Measurements from ENCODE around the gene ZBTB34.

Gene ZBTB34

GRCh38 chr9:126919193-126919592, 58.8 kb downstream of the ZBTB34 start:
- DNase-seq (ENCODE audit: extremely low spot score): no peak
- ChIA-PET CTCF (no interaction called here), POLR2A (no interaction called here)
- TF ChIP-seq, protein P1, sequence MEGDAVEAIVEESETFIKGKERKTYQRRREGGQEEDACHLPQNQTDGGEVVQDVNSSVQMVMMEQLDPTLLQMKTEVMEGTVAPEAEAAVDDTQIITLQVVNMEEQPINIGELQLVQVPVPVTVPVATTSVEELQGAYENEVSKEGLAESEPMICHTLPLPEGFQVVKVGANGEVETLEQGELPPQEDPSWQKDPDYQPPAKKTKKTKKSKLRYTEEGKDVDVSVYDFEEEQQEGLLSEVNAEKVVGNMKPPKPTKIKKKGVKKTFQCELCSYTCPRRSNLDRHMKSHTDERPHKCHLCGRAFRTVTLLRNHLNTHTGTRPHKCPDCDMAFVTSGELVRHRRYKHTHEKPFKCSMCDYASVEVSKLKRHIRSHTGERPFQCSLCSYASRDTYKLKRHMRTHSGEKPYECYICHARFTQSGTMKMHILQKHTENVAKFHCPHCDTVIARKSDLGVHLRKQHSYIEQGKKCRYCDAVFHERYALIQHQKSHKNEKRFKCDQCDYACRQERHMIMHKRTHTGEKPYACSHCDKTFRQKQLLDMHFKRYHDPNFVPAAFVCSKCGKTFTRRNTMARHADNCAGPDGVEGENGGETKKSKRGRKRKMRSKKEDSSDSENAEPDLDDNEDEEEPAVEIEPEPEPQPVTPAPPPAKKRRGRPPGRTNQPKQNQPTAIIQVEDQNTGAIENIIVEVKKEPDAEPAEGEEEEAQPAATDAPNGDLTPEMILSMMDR (IDR thresholded peaks at IDR 0.05; ENCODE audit: control extremely low read depth, extremely low read depth, low read depth, missing control alignments): no peak

DNA sequence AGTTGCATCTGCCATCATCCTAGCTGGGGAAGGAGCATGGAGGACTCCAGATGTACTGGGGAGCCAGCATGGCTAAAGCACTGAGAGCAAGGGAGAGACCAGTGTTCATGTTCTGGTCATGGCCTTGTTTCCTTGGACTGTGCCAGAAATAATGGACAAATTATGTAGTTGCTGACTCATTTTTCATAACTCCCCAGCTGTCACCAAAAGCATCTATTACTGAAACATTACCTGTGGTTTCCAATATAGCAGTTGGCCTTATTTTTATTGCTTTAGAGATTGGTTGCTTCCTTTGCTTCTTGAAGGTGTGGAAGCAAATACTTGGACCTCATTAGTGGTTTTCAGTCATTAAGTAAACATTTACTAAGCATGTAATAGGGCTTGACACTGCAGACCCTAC, 65.4 kb downstream of the ZBTB34 start:
- TF ChIP-seq, protein P1 (IDR thresholded peaks at IDR 0.05; ENCODE audit: control extremely low read depth, extremely low read depth, low read depth, missing control alignments): no peak
- ChIA-PET CTCF (interaction anchor here (0.6 to 3.9 kb wide), 5 partner anchors 9 to 275 kb away, joined by 3 to 23 read pairs (median 4); no protein-coding TSS in a partner anchor), POLR2A (no interaction called here)
- no peak for DNase-seq (ENCODE audit: extremely low spot score)

GRCh38 chr9:126926364-126926763, 65.9 kb downstream of the ZBTB34 start:
- TF ChIP-seq, protein P1 (IDR thresholded peaks at IDR 0.05; ENCODE audit: control extremely low read depth, extremely low read depth, low read depth, missing control alignments): no peak
- CTCF ChIA-PET: interaction anchor here (0.6 to 3.9 kb wide), 5 partner anchors 8 to 274 kb away, joined by 3 to 23 read pairs (median 4); no protein-coding TSS in a partner anchor
- no peak for DNase-seq (ENCODE audit: extremely low spot score)
- POLR2A ChIA-PET: interaction anchor here (0.6 kb wide), 1 partner anchor 298 kb away, joined by 5 read pairs; no protein-coding TSS in a partner anchor

DNA sequence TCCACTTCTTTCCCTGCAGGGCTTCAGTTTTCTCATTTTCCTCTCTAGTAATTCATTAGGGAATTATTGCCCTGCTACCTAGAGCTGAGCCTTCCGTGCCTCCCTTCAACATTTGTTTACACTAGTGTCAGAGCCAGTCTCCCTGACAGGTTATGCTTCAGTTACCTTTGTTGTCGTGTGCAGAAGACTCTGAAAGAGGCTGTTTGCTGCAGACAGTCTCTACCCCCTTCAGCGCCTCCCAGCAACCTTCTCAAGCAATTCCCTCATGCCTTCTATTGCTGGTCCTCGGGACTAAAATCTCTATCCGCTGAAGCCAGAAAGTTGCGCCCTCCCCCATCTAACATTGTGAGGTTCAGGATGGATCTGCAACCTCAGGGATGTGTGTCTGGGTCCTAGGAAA, 67.0 kb downstream of the ZBTB34 start:
- TF ChIP-seq, protein P1 (IDR thresholded peaks at IDR 0.05; ENCODE audit: control extremely low read depth, extremely low read depth, low read depth, missing control alignments): no peak
- CTCF ChIA-PET: interaction anchor here (1.3 to 3.9 kb wide), 3 partner anchors 7 to 272 kb away, joined by 3 to 23 read pairs (median 9); no protein-coding TSS in a partner anchor
- POLR2A ChIA-PET: no interaction called here
- no peak for DNase-seq (ENCODE audit: extremely low spot score)

- CTCF ChIA-PET: interaction anchor here (2.1 kb wide), 1 partner anchor 24 kb away, joined by 5 read pairs; no protein-coding TSS in a partner anchor
- DNase-seq (ENCODE audit: extremely low spot score): no peak
- TF ChIP-seq, protein P1 (IDR thresholded peaks at IDR 0.05; ENCODE audit: control extremely low read depth, extremely low read depth, low read depth, missing control alignments): no peak
- POLR2A ChIA-PET: no interaction called here
Observed at GRCh38 chr9:126932871-126933321, 72.5 kb downstream of the ZBTB34 start.

DNA sequence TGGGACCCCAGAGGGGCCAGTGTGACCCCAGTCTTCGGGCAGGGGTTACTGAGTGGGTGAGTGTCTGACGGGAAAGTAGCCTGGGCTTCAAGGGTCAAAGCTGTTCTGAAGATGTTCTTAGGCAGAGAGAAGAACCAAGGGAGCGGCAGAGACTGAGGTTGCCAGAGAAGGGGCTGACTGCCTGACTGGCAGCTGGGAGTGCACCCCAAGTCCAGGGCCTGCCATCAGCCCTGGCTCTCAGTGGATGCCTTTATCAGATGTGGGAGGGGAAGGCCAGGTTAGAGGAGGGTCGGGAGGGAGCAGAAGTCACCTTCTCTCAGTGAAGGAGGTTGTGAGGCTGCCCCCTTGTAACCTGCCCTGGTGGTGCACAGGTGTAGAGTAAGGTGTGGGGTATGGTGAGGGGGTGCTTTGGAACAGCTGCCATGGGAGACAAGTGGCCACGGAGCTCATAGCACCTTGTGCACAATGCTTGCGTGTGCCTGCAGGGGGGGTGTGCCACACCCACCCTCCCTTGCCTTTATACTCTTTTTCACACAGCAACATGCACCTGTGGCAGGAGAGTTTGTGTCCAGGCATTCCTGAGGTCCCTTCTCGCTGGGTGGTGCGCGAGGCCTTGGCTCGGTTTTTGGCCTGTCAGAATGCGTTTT, 73.0 kb downstream of the ZBTB34 start:
- TF ChIP-seq, protein P1 (IDR thresholded peaks at IDR 0.05; ENCODE audit: control extremely low read depth, extremely low read depth, low read depth, missing control alignments): no peak
- CTCF ChIA-PET: interaction anchor here (2.1 kb wide), 1 partner anchor 25 kb away, joined by 5 read pairs; no protein-coding TSS in a partner anchor
- DNase-seq (ENCODE audit: extremely low spot score): no peak
- POLR2A ChIA-PET: no interaction called here

Measured in GM10248 (cell line).